Nephron progenitor cell (in vitro differentiated cells): ENCODE measurements around the gene LRP1B.

Source experiments
- DNase-seq: peaks from one replicate; pipeline ENCODE4 v3.0.0; 2021
- H3K27ac Mint-ChIP-seq: 2 replicates; pipeline ENCODE4 v1.8.0; 2021; ENCODE audit warnings: mild to moderate bottlenecking, moderate library complexity, mixed read lengths
- H3K27me3 Mint-ChIP-seq: 2 replicates; pipeline ENCODE4 v1.8.0; 2021; ENCODE audit warnings: mild to moderate bottlenecking, low read depth, mixed read lengths; ENCODE audit not compliant: poor library complexity
- H3K36me3 Mint-ChIP-seq: 2 replicates; pipeline ENCODE4 v1.8.0; 2021; ENCODE audit warnings: low read depth, mixed read lengths
- H3K4me1 Mint-ChIP-seq: 2 replicates; pipeline ENCODE4 v1.8.0; 2021; ENCODE audit warnings: mixed read lengths
- H3K4me3 Mint-ChIP-seq: 2 replicates; pipeline ENCODE4 v1.8.0; 2021; ENCODE audit warnings: mild to moderate bottlenecking, moderate library complexity, mixed read lengths
- H3K9me3 Mint-ChIP-seq: 2 replicates; pipeline ENCODE4 v1.8.0; 2021; ENCODE audit warnings: mild to moderate bottlenecking, moderate library complexity, mixed read lengths
- TF ChIP-seq, protein P1 (sequence below): fragments of 200-600 bp; sonication (generic); IDR thresholded peaks from 2 replicates; pipeline ENCODE4 v1.5.0; 2021; ENCODE audit warnings: antibody characterized with exemption

LRP1B gene

DNA sequence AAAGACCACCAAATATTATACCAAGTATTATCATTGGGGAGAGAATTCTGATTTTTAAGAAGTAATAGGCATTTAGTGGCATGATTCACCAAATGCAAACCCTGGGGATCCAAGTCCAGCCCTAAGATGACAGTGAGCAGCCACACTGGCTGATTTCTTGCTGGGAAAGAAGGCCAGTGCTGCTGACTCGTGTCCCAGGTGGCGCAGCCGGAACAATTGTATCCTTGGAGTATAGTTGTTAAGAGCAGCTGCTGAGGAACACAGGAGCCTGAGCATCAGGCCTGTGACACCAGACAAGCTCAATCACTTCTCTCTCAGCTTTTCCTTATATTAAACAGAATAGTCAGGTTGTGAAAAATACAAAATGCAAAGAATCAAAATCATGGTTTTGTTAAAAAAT is 48.4 kb downstream of the LRP1B start:
- Mint-ChIP-seq H3K36me3 (no peaks in the 10 kb centered on the region), H3K9me3 (no peaks in the 10 kb centered on the region), H3K27me3 (peaks cover 4% of the 10 kb centered on the region), H3K27ac (no peak overlapping the region), H3K4me3 (no peak overlapping the region), H3K4me1 (no peaks in the 10 kb centered on the region)
- TF ChIP-seq, protein P1, sequence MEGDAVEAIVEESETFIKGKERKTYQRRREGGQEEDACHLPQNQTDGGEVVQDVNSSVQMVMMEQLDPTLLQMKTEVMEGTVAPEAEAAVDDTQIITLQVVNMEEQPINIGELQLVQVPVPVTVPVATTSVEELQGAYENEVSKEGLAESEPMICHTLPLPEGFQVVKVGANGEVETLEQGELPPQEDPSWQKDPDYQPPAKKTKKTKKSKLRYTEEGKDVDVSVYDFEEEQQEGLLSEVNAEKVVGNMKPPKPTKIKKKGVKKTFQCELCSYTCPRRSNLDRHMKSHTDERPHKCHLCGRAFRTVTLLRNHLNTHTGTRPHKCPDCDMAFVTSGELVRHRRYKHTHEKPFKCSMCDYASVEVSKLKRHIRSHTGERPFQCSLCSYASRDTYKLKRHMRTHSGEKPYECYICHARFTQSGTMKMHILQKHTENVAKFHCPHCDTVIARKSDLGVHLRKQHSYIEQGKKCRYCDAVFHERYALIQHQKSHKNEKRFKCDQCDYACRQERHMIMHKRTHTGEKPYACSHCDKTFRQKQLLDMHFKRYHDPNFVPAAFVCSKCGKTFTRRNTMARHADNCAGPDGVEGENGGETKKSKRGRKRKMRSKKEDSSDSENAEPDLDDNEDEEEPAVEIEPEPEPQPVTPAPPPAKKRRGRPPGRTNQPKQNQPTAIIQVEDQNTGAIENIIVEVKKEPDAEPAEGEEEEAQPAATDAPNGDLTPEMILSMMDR = no peak
- no peak for DNase-seq

GRCh38 chr2:142076317-142076716 is 54.5 kb downstream of the LRP1B start:
- H3K4me3 Mint-ChIP-seq = no peak overlapping the region
- no peaks in the 10 kb centered on the region for H3K9me3 Mint-ChIP-seq
- no peaks in the 10 kb centered on the region for H3K27me3 Mint-ChIP-seq
- DNase-seq = no peak
- TF ChIP-seq, protein P1 = no peak
- no peaks in the 10 kb centered on the region for H3K36me3 Mint-ChIP-seq
- no peak overlapping the region for H3K27ac Mint-ChIP-seq
- H3K4me1 Mint-ChIP-seq = peaks cover 9% of the 10 kb centered on the region

DNA sequence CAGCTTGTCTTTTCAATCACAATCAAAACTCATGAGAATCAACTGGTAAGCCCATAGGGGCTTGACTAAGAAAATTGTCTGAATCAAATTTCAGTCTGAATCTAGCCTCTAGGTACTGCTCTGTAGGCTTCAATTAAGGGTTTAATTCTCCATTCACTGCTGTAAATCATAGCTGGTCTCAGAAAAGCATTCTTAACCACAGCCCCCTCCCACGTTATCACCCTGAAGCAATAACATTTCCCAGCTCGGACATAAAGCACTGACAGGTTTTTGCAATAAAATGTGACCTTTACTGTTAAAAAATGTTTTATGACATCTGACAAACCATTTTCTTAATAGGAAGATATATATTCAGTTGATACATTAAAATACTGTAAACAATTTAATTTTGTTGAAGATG is 55.0 kb downstream of the LRP1B start:
- Mint-ChIP-seq H3K27ac (no peak overlapping the region), H3K36me3 (no peaks in the 10 kb centered on the region), H3K4me3 (no peak overlapping the region), H3K4me1 (peaks cover 9% of the 10 kb centered on the region), H3K9me3 (no peaks in the 10 kb centered on the region), H3K27me3 (no peaks in the 10 kb centered on the region)
- TF ChIP-seq, protein P1 = no peak
- DNase-seq = no peak

DNA sequence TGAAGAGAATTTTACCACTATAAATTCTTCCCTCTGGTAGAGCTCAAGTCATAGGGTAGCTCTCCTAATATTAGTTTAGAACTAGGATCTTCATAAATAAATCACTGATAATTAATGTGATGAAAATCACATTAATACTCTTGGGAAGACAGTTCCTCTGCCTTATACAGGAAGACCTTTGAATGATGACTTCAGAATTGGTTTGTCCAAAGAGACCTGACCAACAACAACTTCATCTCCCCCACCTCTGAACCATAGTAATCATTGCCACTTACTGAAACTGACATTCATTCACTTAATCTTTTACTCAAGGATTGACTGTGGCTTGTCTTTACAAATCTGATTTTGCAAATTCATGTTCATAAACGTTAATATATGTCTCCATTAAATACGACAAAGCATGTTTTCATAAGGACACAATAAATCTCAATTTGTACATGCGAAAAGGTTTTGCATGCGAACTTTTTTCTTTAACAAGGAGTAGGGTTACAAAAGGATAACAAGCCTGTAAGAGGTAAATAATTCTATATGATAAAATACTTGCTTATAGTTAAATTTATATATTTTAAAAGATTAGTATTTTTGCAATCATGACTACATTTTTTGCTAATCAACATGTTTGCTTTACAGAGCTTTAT is 61.4 kb downstream of the LRP1B start:
- H3K4me1 Mint-ChIP-seq = peaks cover 4% of the 10 kb centered on the region
- H3K4me3 Mint-ChIP-seq = no peak overlapping the region
- H3K27ac Mint-ChIP-seq = no peak overlapping the region
- no peaks in the 10 kb centered on the region for H3K27me3 Mint-ChIP-seq
- no peaks in the 10 kb centered on the region for H3K36me3 Mint-ChIP-seq
- no peaks in the 10 kb centered on the region for H3K9me3 Mint-ChIP-seq
- DNase-seq = no peak
- TF ChIP-seq, protein P1 = no peak

DNA sequence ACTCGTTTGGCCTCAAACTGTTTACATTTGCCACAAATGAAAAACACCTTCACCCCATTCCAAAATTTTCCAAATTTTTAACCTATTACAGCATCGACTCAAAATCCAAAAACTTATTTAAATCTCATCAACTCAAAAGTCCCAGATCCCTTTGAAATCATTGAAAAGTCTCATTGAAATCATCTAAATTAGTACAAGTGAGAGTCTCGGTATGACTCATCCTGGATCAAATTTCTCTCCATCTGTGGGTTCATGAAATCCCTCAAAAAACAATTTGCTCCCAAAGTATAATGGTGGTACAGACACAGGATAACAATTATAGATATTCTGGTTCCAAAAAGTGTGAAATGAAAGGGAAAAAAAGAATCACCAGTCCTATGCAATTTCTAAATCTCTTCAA is 65.1 kb downstream of the LRP1B start:
- Mint-ChIP-seq H3K27me3 (no peaks in the 10 kb centered on the region), H3K4me1 (no peaks in the 10 kb centered on the region), H3K36me3 (no peaks in the 10 kb centered on the region), H3K4me3 (no peak overlapping the region), H3K9me3 (no peaks in the 10 kb centered on the region), H3K27ac (no peak overlapping the region)
- TF ChIP-seq, protein P1 = no peak
- DNase-seq = no peak

GRCh38 chr2:142065156-142065555 is 65.7 kb downstream of the LRP1B start:
- Mint-ChIP-seq H3K4me3 (no peak overlapping the region), H3K9me3 (no peaks in the 10 kb centered on the region), H3K4me1 (no peaks in the 10 kb centered on the region), H3K27me3 (no peaks in the 10 kb centered on the region), H3K27ac (no peak overlapping the region), H3K36me3 (no peaks in the 10 kb centered on the region)
- TF ChIP-seq, protein P1 = no peak
- DNase-seq = no peak
